ENCODE results near the gene ATP8A2.

The ATP8A2 gene

GRCh38 chr13:25859528-25859927 is 487.8 kb downstream of the ATP8A2 start:
- no peak for DNase-seq (ENCODE audit: low read depth)

- no peak for DNase-seq (ENCODE audit: low read depth)
These were observed 488.5 kb downstream of the ATP8A2 start for GRCh38 chr13:25860265-25860664.

GRCh38 chr13:25860862-25861261 is 489.1 kb downstream of the ATP8A2 start:
- DNase-seq (ENCODE audit: low read depth): peak; percentile 75

GRCh38 chr13:25862156-25862555 is 490.4 kb downstream of the ATP8A2 start:
- no peak for DNase-seq (ENCODE audit: low read depth)

GRCh38 chr13:25864116-25864515 is 492.3 kb downstream of the ATP8A2 start:
- no peak for DNase-seq (ENCODE audit: low read depth)

- DNase-seq (ENCODE audit: low read depth): no peak
These were observed 493.2 kb downstream of the ATP8A2 start for GRCh38 chr13:25864936-25865335.

- DNase-seq (ENCODE audit: low read depth): no peak
These were observed 493.6 kb downstream of the ATP8A2 start for GRCh38 chr13:25865391-25865790.

GRCh38 chr13:25867038-25867437 is 495.3 kb downstream of the ATP8A2 start:
- DNase-seq (ENCODE audit: low read depth): no peak

- no peak for DNase-seq (ENCODE audit: low read depth)
These were observed 496.7 kb downstream of the ATP8A2 start for GRCh38 chr13:25868490-25868889.

GRCh38 chr13:25869941-25870340 is 498.2 kb downstream of the ATP8A2 start:
- no peak for DNase-seq (ENCODE audit: low read depth)

- DNase-seq (ENCODE audit: low read depth): no peak
These were observed 499.8 kb downstream of the ATP8A2 start for GRCh38 chr13:25871389-25872125.

GRCh38 chr13:25872481-25873241 is 500.9 kb downstream of the ATP8A2 start:
- no peak for DNase-seq (ENCODE audit: low read depth)

- DNase-seq (ENCODE audit: low read depth): no peak
These were observed 501.5 kb downstream of the ATP8A2 start for GRCh38 chr13:25873242-25873612.

- no peak for DNase-seq (ENCODE audit: low read depth)
These were observed 502.4 kb downstream of the ATP8A2 start for GRCh38 chr13:25874064-25874737.

GRCh38 chr13:25874907-25875306 is 503.1 kb downstream of the ATP8A2 start:
- DNase-seq (ENCODE audit: low read depth): no peak

- no peak for DNase-seq (ENCODE audit: low read depth)
These were observed 504.5 kb downstream of the ATP8A2 start for GRCh38 chr13:25876247-25876646.

- no peak for DNase-seq (ENCODE audit: low read depth)
These were observed 507.7 kb downstream of the ATP8A2 start for GRCh38 chr13:25879466-25879865.

- no peak for DNase-seq (ENCODE audit: low read depth)
These were observed 509.6 kb downstream of the ATP8A2 start for GRCh38 chr13:25881136-25881926.

- no peak for DNase-seq (ENCODE audit: low read depth)
These were observed 510.2 kb downstream of the ATP8A2 start for GRCh38 chr13:25881971-25882451.

- DNase-seq (ENCODE audit: low read depth): no peak
These were observed 510.9 kb downstream of the ATP8A2 start for GRCh38 chr13:25882466-25883357.

- DNase-seq (ENCODE audit: low read depth): no peak
These were observed 513.6 kb downstream of the ATP8A2 start for GRCh38 chr13:25885418-25885817.
